Measurements from ENCODE around the gene HAUS5. TPM values are rescaled to one million over a fixed set of nuclear protein-coding genes. Genes with fewer than 3 reads are reported as not detected.
A peak's percentile ranks its signal among the peaks of the same experiment; 100 is the strongest.

Gene HAUS5
- total RNA-seq, 3 donors from 2014 or later (not counting 1 experiment from before 2014, with no cell fraction given): 17.5 to 26.4 (median 21.6) TPM

DNA sequence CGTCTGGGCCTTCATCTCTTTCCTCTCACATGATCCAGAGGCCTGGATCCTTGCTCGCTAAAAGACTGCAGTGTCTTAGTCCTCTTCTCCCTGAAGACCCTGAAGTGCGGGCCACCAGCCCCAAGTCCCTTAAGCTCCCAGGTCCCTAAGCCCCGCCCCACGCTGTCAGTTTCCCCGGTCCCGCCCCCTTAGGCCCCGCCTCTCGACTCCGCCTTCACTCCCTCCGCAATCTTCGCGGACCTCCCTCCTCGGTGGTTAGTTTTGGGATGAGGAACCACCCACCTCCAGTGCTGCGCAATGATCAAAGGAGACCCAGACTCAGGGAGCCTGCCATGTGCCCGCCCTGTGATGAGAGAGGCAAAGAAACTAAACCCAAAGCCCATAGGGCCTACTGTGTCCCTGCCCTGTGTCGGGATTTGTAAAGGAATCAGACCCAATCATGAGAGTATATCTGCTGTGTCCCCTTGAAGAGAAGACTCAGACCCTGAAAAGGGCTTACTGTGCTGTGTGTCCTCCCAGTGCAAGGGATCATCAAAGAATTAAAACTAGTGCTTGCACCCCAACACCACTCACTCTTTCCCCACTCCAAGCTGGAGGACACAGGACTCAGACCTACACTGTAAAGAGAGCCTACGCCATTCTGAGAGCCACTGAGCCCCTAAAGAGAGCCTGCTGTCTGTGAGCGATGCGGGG is 32.6 kb downstream of the HAUS5 start:
- peaks cover 54% of the 10 kb centered on the region for H3K4me1 ChIP-seq (ENCODE audit: control insufficient read depth, insufficient read depth, low read length)
- H3K36me3 ChIP-seq (ENCODE audit: control insufficient read depth, insufficient read depth, low read length): no peaks in the 10 kb centered on the region
- peak overlapping the region; percentile 55 for H3K27ac ChIP-seq (ENCODE audit: low read length)
- WGBS (ENCODE audit: insufficient coverage): 22% methylated on average over 18 of the region's 20 CpGs
- Mint-ChIP-seq H3K36me3 (no peaks in the 10 kb centered on the region), H3K4me1 (peaks cover 24 to 31% of the 10 kb centered on the region in 2 donors), H3K27me3 (ENCODE audit: low read depth in 2 of 2) (no peaks in the 10 kb centered on the region), H3K4me3 (peak overlapping the region; percentile 88), H3K9me3 (no peaks in the 10 kb centered on the region), H3K27ac (peak overlapping the region; percentile 64 to 89)
- TF ChIP-seq, protein P1, sequence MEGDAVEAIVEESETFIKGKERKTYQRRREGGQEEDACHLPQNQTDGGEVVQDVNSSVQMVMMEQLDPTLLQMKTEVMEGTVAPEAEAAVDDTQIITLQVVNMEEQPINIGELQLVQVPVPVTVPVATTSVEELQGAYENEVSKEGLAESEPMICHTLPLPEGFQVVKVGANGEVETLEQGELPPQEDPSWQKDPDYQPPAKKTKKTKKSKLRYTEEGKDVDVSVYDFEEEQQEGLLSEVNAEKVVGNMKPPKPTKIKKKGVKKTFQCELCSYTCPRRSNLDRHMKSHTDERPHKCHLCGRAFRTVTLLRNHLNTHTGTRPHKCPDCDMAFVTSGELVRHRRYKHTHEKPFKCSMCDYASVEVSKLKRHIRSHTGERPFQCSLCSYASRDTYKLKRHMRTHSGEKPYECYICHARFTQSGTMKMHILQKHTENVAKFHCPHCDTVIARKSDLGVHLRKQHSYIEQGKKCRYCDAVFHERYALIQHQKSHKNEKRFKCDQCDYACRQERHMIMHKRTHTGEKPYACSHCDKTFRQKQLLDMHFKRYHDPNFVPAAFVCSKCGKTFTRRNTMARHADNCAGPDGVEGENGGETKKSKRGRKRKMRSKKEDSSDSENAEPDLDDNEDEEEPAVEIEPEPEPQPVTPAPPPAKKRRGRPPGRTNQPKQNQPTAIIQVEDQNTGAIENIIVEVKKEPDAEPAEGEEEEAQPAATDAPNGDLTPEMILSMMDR (IDR thresholded peaks at IDR 0.05): no peak
- no peaks in the 10 kb centered on the region for H3K27me3 ChIP-seq (ENCODE audit: control insufficient read depth, insufficient read depth, low read length)
- DNase-seq: peak; percentile 40 to 80
- ATAC-seq: no peak
- peak overlapping the region; percentile 69 for H3K4me3 ChIP-seq (ENCODE audit: low read length)
- H3K9me3 ChIP-seq (ENCODE audit: control insufficient read depth, insufficient read depth, low read length): no peaks in the 10 kb centered on the region
- intact Hi-C loops (cut with micrococcal nuclease): loop anchor here (1.0 to 5.0 kb wide), 4 partner anchors 17 to 112 kb away; partner anchors contain the start of genes HAUS5, HSPB6, PROSER3 and TMEM147

DNA sequence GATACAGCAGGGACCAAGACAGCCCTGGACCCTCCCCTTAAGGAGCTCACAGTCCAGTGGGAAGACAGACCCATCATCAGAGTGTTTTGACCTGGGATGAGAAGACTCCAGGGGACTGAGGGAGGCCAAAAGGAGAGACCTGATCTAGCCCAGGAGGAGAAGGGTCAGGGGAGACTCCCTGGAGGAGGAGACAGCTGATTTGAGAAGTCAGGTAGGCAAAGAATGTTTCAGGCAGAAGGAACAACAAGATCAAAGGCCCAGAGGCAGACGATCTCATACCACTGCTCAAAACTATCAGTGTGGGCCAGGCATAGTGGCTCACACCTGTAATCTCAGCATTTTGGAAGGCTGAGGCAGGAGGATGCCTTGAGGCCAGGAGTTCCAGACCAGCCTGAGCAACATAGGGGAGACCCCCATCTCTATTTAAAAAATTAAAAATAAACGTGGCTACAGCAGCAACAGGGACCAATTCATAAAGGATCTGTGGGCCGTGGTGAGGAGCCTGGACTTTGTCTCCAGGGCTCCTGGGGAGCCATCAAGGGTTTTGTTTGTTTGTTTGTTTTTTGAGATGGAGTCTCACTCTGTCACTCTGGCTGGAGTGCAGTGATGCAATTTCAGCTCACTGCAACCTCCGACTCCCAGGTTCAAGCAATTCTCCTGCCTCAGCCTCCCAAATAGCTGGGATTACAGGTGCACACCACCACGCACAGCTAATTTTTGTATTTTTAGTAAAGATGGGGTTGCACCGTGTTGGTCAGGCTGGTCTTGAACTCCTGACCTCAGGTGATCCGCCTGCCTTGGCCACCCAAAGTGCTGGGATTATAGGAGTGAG is 33.4 kb downstream of the HAUS5 start:
- no peaks in the 10 kb centered on the region for H3K9me3 Mint-ChIP-seq
- H3K27ac Mint-ChIP-seq: peak overlapping the region in 1 of 2 donors; percentile 89
- peaks cover 4% of the 10 kb centered on the region for H3K36me3 ChIP-seq (ENCODE audit: control insufficient read depth, insufficient read depth, low read length)
- 91% methylated on average over 7 of the region's 7 CpGs for WGBS (ENCODE audit: insufficient coverage)
- peaks cover 54% of the 10 kb centered on the region for H3K4me1 ChIP-seq (ENCODE audit: control insufficient read depth, insufficient read depth, low read length)
- peak overlapping the region; percentile 88 for H3K4me3 Mint-ChIP-seq
- H3K9me3 ChIP-seq (ENCODE audit: control insufficient read depth, insufficient read depth, low read length): no peaks in the 10 kb centered on the region
- H3K36me3 Mint-ChIP-seq: no peaks in the 10 kb centered on the region
- no peaks in the 10 kb centered on the region for H3K27me3 ChIP-seq (ENCODE audit: control insufficient read depth, insufficient read depth, low read length)
- no peak for ATAC-seq
- TF ChIP-seq, protein P1 (IDR thresholded peaks at IDR 0.05): no peak
- intact Hi-C loops (cut with micrococcal nuclease): no loop called here
- peaks cover 24 to 32% of the 10 kb centered on the region in 2 donors for H3K4me1 Mint-ChIP-seq
- H3K27ac ChIP-seq (ENCODE audit: low read length): no peak overlapping the region
- H3K4me3 ChIP-seq (ENCODE audit: low read length): no peak overlapping the region
- DNase-seq: peak in 1 of 2 donors; percentile 21
- no peaks in the 10 kb centered on the region for H3K27me3 Mint-ChIP-seq (ENCODE audit: low read depth in 2 of 2)

DNA sequence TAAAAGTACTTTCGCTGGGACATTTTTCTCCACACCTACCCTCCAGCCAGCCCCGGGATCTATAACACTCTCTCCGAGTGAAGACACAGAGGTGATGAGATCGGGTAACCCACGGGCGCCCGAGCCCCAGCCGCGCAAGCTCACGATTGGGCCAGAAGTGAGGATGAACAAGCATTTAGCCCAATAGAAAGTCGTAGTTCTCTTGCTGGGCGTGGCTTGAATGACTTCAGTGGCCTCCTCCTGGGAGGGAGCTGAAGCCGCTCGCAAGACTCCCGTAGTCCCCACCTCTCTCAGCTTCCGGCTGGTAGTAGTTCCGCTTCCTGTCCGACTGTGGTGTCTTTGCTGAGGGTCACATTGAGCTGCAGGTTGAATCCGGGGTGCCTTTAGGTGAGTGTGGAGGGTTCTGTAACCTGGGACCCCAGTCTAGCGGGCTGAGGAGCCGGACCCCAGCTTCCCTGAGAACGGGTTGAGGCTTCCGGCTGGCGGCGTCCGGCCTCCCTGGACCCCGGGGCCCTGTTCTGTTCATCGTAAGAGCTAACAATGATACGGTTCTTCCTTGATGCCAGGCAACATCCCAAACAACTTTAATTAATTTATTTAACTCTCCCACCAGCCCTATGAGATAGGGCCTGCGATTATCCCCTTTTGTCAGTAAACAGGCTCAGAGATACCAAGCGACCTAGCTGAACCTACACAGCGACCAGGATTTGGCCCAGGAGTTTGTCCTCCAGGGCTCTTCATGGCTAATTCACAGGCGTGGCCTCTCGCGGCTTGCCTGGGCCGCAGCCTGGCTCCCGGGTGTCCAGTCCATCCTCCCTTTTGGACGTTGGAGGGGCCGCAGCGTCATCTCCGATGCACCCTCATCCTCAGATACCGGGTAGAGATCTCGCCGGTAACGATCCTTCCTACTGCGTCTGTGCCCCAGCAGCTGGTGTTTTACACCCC is 35.8 kb downstream of the HAUS5 start, which contains the start of gene COX6B1:
Gene COX6B1, plus strand, starts transcription at position 307 of the 945 bp plus-strand sequence. CDS start 2,921 bp downstream, outside the sequence.
- Histone ChIP-seq H3K9me3 (ENCODE audit: control insufficient read depth, insufficient read depth, low read length) (no peaks in the 10 kb centered on the region), H3K27me3 (ENCODE audit: control insufficient read depth, insufficient read depth, low read length) (no peaks in the 10 kb centered on the region), H3K27ac (ENCODE audit: low read length) (peak within 1 kb of the TSS; percentile 82), H3K4me1 (ENCODE audit: control insufficient read depth, insufficient read depth, low read length) (peaks cover 34% of the 10 kb centered on the region), H3K4me3 (ENCODE audit: low read length) (peak within 1 kb of the TSS; percentile 87), H3K36me3 (ENCODE audit: control insufficient read depth, insufficient read depth, low read length) (peaks cover 9% of the 10 kb centered on the region)
- no peaks in the 10 kb centered on the region for H3K9me3 Mint-ChIP-seq
- WGBS (ENCODE audit: insufficient coverage): under 1% methylated on average over 46 of the region's 46 CpGs
- H3K27me3 Mint-ChIP-seq (ENCODE audit: low read depth in 2 of 2): no peaks in the 10 kb centered on the region
- H3K4me3 Mint-ChIP-seq: peak within 1 kb of the TSS; percentile 95
- H3K27ac Mint-ChIP-seq: peak within 1 kb of the TSS; percentile 96 to 97
- H3K4me1 Mint-ChIP-seq: peaks cover 24 to 42% of the 10 kb centered on the region in 2 donors
- intact Hi-C loops (cut with micrococcal nuclease): loop anchor here (1.0 to 2.0 kb wide), 2 partner anchors 20 to 97 kb away; partner anchors contain the start of genes PSENEN and U2AF1L4
- no peaks in the 10 kb centered on the region for H3K36me3 Mint-ChIP-seq
- ATAC-seq (peak; percentile 74 to 85 (median 75)), DNase-seq (peak; percentile 85 to 97)
- TF ChIP-seq, protein P1 (IDR thresholded peaks at IDR 0.05): no peak
